Kidney (tissue), 14 donors: ENCODE measurements around the gene GXYLT1. TPM values are rescaled to one million over a fixed set of nuclear protein-coding genes. Genes with fewer than 3 reads are reported as not detected.

Source experiments
- DNase-seq, 5 donors: peaks; one replicate each; pipeline ENCODE4 v3.0.0-alpha.2; 2013 to 2020
- FAIRE-seq: peaks from 2 replicates; lab custom pipeline; 2012; peaks lifted over from hg19 to GRCh38; lab: Jason Lieb, UNC
- H3K27ac ChIP-seq, 2 donors: one replicate each; pipeline ENCODE4 v1.7.0; 2013; ENCODE audit warnings: low read depth in 2 of 2, low read length in 2 of 2, inconsistent platforms in 1 of 2
- H3K27me3 ChIP-seq: one replicate; pipeline ENCODE4 v1.7.1; 2013; ENCODE audit warnings: low read length, inconsistent platforms; ENCODE audit not compliant: control insufficient read depth, insufficient read depth
- H3K36me3 ChIP-seq, 3 donors: one replicate each; pipeline versions ENCODE4 v1.7.0 to v1.7.1; 2013; ENCODE audit warnings: low read length in 3 of 3, control low read depth in 1 of 3, inconsistent platforms in 1 of 3; ENCODE audit not compliant: insufficient read depth in 3 of 3, control insufficient read depth in 2 of 3
- H3K4me1 ChIP-seq, 3 donors: one replicate each; pipeline versions ENCODE4 v1.7.0 to v1.7.1; 2013; ENCODE audit warnings: low read length in 3 of 3, inconsistent platforms in 1 of 3, low read depth in 1 of 3; ENCODE audit not compliant: control insufficient read depth in 2 of 3, insufficient read depth in 2 of 3
- H3K4me3 ChIP-seq, 3 donors: one replicate each; pipeline versions ENCODE4 v1.7.0 to v1.8.1; 2013; ENCODE audit warnings: low read length in 3 of 3, control low read depth in 1 of 3, inconsistent platforms in 1 of 3
- H3K9ac ChIP-seq, 3 donors: one replicate each; pipeline versions ENCODE4 v1.7.0 to v1.7.1; 2013; ENCODE audit warnings: low read length in 3 of 3, control low read depth in 1 of 3, inconsistent platforms in 1 of 3
- H3K9me3 ChIP-seq, 3 donors: one replicate each; pipeline versions ENCODE4 v1.7.0 to v1.7.1; 2013; ENCODE audit warnings: low read length in 3 of 3, control low read depth in 1 of 3, inconsistent platforms in 1 of 3; ENCODE audit not compliant: control insufficient read depth in 2 of 3, insufficient read depth in 1 of 3
- CTCF ChIP-seq: IDR thresholded peaks from 3 replicates; pipeline ENCODE4 v1.5.1; 2012; ENCODE audit warnings: mild to moderate bottlenecking, moderate library complexity, borderline replicate concordance; ENCODE audit not compliant: insufficient read depth; ENCODE audit errors: extremely low read depth
- intact Hi-C: fragments of 100-400 bp; cut with DNase I; formaldehyde crosslinking; loops from one replicate; pipeline ENCODE4 v1.11.1; 2022
- polyA plus RNA-seq: library from polyadenylated mRNA; stranded (reverse); fragments of 350-450 nt; fragmentation: Illumina TruSeq; extraction: RNeasy Lipid Tissue Mini Kit (QIAGEN cat#74804); gene quantifications from one replicate; pipeline ENCODE4 v1.2.3, GENCODE V29; 2014; ENCODE audit warnings: low read depth, low replicate concordance; ENCODE audit not compliant: insufficient read depth
- total RNA-seq: library from RNA; stranded (reverse); fragmentation: NEBNext Ultra II Directional; extraction: Animal tissue kit (Norgen Biotek cat#: 25700); gene quantifications from one replicate; pipeline ENCODE4 v1.2.1, GENCODE V29; 2021
- donor health status: control.
- donor health status: control.
- donor health status: control.
- donor health status: control.
- donor health status: control.
- donor health status: DM: yes; HTN: yes; CAD: no.
- donor health status: Normal renal cell carcinoma (clear cell type).

GXYLT1 gene
- total and polyA plus RNA-seq, 2 donors from 2014 or later, result 3.2 to 13.4 TPM

DNA sequence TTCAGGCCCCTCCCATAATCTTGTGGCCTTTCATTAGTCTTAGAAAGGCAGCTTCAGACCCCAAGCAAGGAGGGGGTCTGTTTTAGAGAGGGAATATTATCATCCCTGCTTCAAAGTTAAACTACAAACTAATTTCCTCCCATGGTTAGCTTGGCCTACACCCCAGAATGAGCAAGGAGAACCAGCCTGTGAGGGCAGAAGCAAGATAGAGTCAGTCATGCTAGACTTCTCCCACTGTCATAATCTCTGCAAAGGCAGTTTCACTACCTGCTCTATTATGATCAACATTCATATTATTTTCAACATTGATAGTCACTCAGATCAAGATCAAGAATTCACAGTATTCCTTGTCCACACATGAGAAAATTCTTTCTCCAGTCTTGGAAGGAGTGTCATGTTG lies 105.1 kb downstream of the GXYLT1 start:
- H3K4me3 ChIP-seq, result no peak overlapping the region
- no peaks in the 10 kb centered on the region for H3K9me3 ChIP-seq
- H3K27me3 ChIP-seq, result no peaks in the 10 kb centered on the region
- intact Hi-C loops, result no loop called here
- DNase-seq (no peak), FAIRE-seq (no peak)
- no peak for TF ChIP-seq CTCF
- H3K9ac ChIP-seq, result no peak overlapping the region
- H3K36me3 ChIP-seq, result no peaks in the 10 kb centered on the region
- H3K4me1 ChIP-seq, result no peaks in the 10 kb centered on the region
- H3K27ac ChIP-seq, result no peak overlapping the region

DNA sequence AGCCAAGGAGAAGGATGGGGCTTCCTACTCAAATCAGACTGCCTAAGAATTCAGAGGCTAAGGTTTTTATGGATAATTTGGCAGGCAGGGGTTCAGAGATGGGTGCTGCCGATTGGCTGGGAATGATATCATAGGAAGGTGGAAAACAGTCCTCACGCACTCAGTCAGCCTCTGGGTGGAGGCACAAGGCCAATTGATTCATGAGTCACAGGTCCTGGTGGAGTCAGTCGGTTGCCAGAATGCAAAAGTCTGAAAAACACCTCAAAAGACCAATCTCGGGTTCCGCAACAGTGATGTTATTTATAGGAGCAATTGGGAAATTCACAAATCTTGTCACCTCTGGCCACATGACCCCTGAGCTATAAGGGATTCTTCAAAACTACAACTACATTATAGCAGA lies 105.5 kb downstream of the GXYLT1 start:
- no peak overlapping the region for H3K4me3 ChIP-seq
- no peak for TF ChIP-seq CTCF
- H3K9ac ChIP-seq, result no peak overlapping the region
- H3K4me1 ChIP-seq, result no peaks in the 10 kb centered on the region
- FAIRE-seq, result no peak
- no peaks in the 10 kb centered on the region for H3K27me3 ChIP-seq
- H3K36me3 ChIP-seq, result no peaks in the 10 kb centered on the region
- H3K9me3 ChIP-seq, result no peaks in the 10 kb centered on the region
- H3K27ac ChIP-seq, result no peak overlapping the region
- no peak for DNase-seq
- intact Hi-C loops, result no loop called here

DNA sequence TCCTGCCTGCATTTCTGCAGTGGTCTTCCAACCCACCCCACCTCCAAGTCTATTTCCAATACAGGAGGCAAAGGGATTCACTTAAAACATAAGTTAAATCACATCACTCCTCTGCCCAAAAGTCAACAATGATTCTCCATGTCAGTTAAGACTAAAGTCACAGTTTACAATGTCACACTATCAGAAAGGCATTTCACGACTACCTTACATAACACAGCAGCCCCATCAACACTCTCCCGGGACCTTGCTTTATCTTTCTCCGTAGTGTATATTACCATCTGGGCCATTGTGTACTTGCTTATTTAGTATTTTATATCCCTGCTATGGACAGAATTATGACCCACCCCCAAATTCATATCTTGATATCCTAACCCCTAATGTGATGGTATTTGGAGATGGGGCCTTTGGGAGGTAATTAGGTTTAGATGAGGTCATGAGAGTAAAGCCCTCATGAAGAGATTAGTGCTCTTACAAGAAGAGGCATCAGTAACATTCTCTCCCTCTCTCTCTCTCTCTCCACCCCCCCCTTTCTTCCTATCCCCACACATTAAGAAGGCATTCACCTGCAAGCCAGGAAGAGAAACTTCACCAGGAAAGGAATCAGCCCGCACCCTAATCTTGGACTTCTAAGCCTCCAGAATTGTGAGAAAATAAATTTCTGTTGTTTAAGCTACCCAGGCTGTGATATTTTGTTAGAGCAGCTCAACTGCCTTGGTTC lies 112.7 kb downstream of the GXYLT1 start:
- FAIRE-seq (no peak), DNase-seq (no peak)
- no peak overlapping the region for H3K4me3 ChIP-seq
- no peaks in the 10 kb centered on the region for H3K4me1 ChIP-seq
- no peak overlapping the region for H3K27ac ChIP-seq
- no peaks in the 10 kb centered on the region for H3K36me3 ChIP-seq
- no peaks in the 10 kb centered on the region for H3K9me3 ChIP-seq
- no peaks in the 10 kb centered on the region for H3K27me3 ChIP-seq
- no peak overlapping the region for H3K9ac ChIP-seq
- no peak for TF ChIP-seq CTCF
- intact Hi-C loops, result no loop called here

Other genes with a start within 250 kb of the GXYLT1 start
- gene YAF2, start 93.4 kb upstream of the GXYLT1 start, total RNA-seq, result 32.0 TPM
- gene YAF2, start 93.4 kb upstream of the GXYLT1 start, polyA plus RNA-seq, result 15.0 TPM
- 45.6 TPM for gene ZCRB1, start 181.2 kb upstream of the GXYLT1 start, total RNA-seq
- 87.5 TPM for gene ZCRB1, start 181.2 kb upstream of the GXYLT1 start, polyA plus RNA-seq
- 51.9 TPM for gene PPHLN1, start 181.3 kb upstream of the GXYLT1 start, total RNA-seq
- 32.0 TPM for gene PPHLN1, start 181.3 kb upstream of the GXYLT1 start, polyA plus RNA-seq